ENCODE results near the gene LCAT.

DNA sequence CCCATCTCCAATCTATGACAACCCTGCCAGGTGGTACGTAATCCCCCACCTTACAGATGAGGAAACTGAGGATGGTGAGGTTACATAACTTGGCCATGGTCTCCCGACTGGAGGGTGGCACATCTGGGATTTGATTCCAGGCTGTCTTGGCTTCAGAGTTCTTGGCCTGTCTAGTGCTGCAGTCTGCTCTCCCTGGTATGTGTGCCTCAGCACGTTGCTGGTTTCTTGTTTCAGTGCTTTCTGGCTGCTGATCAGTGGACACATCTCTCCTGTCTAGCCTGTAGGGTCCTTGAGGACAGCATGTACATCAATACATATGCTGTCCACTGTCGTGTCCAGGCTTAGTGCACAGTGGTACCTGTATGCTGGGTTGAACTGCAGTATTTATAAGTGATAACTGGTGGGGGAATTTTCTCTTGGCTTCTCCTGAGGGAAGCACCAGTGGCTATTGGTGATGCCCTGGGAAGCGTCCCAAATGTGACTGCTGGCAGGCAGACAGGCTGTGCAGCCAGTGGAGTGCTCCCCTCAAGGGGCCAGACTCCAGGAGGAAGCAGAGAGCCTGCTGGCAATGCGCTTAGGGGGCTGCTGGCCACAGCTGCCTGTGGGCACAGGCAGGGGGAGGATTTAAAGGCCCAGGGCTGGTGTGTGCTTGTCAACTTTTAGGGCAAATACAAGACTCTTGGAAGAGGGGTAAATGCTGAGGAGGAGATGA, 26.6 kb downstream of the LCAT start:
- TF ChIP-seq EZH2 (IDR thresholded peaks at IDR 0.05; ENCODE audit: insufficient read depth, poor library complexity, severe bottlenecking) (no peak), EZH2phosphoT487 (IDR thresholded peaks at IDR 0.05; ENCODE audit: insufficient read depth, low read depth) (no peak)
